Activated T-helper 17 cell treated with anti-CD3 and anti-CD28 coated beads, Interleukin-2, amount 50 U/mL, for 72 hours (primary cell): ENCODE measurements around the gene ASB6. TPM values are rescaled to one million over a fixed set of nuclear protein-coding genes. Genes with fewer than 3 reads are reported as not detected.
A peak's percentile ranks its signal among the peaks of the same experiment; 100 is the strongest.

Source experiments
- ATAC-seq: fragments of 150-1000 bp; cut with Tn5 transposase; replicated peaks from 2 replicates; pipeline ENCODE4 v1.10.0; 2021; ENCODE audit warnings: mild to moderate bottlenecking, moderate library complexity
- H3K27ac Mint-ChIP-seq: one replicate; pipeline ENCODE4 v1.8.0; 2022; ENCODE audit warnings: mixed read lengths
- H3K27me3 Mint-ChIP-seq: one replicate; pipeline ENCODE4 v1.8.0; 2022; ENCODE audit warnings: mixed read lengths
- H3K36me3 Mint-ChIP-seq: one replicate; pipeline ENCODE4 v1.8.0; 2022; ENCODE audit warnings: low read depth, mild to moderate bottlenecking, mixed read lengths
- H3K4me1 Mint-ChIP-seq: one replicate; pipeline ENCODE4 v1.8.0; 2022; ENCODE audit warnings: mixed read lengths
- H3K4me3 Mint-ChIP-seq: one replicate; pipeline ENCODE4 v1.8.0; 2022; ENCODE audit warnings: mild to moderate bottlenecking, mixed read lengths
- H3K9me3 Mint-ChIP-seq: one replicate; pipeline ENCODE4 v1.8.0; 2022; ENCODE audit warnings: mixed read lengths
- total RNA-seq, 2 donors: library from RNA; stranded (reverse); gene quantifications; one replicate each; pipeline ENCODE4 v1.2.3, GENCODE V29; 2022

ASB6 gene
- total RNA-seq, 2 donors from 2014 or later: 12.3 to 26.4 TPM

- Mint-ChIP-seq H3K36me3 (no peaks in the 10 kb centered on the region), H3K9me3 (no peaks in the 10 kb centered on the region), H3K4me3 (no peak overlapping the region), H3K27ac (no peak overlapping the region), H3K4me1 (no peaks in the 10 kb centered on the region), H3K27me3 (peaks cover 3% of the 10 kb centered on the region)
- ATAC-seq: peak; percentile 79
Observed at GRCh38 chr9:129656795-129657390, 14.9 kb upstream of the ASB6 start.

GRCh38 chr9:129655696-129656095 is 13.7 kb upstream of the ASB6 start:
- Mint-ChIP-seq H3K27me3 (no peaks in the 10 kb centered on the region), H3K27ac (no peak overlapping the region), H3K9me3 (no peaks in the 10 kb centered on the region), H3K4me1 (no peaks in the 10 kb centered on the region), H3K4me3 (no peak overlapping the region), H3K36me3 (no peaks in the 10 kb centered on the region)
- no peak for ATAC-seq

GRCh38 chr9:129655154-129655553 is 13.2 kb upstream of the ASB6 start:
- Mint-ChIP-seq H3K27ac (no peak overlapping the region), H3K9me3 (no peaks in the 10 kb centered on the region), H3K4me3 (no peak overlapping the region), H3K27me3 (no peaks in the 10 kb centered on the region), H3K36me3 (no peaks in the 10 kb centered on the region), H3K4me1 (no peaks in the 10 kb centered on the region)
- no peak for ATAC-seq

- ATAC-seq: no peak
- Mint-ChIP-seq H3K27ac (no peak overlapping the region), H3K4me3 (no peak overlapping the region), H3K4me1 (no peaks in the 10 kb centered on the region), H3K27me3 (no peaks in the 10 kb centered on the region), H3K36me3 (no peaks in the 10 kb centered on the region), H3K9me3 (no peaks in the 10 kb centered on the region)
Observed at GRCh38 chr9:129654554-129655040, 12.6 kb upstream of the ASB6 start.

GRCh38 chr9:129653823-129654553 is 12.0 kb upstream of the ASB6 start:
- no peaks in the 10 kb centered on the region for H3K4me1 Mint-ChIP-seq
- H3K9me3 Mint-ChIP-seq: no peaks in the 10 kb centered on the region
- no peaks in the 10 kb centered on the region for H3K36me3 Mint-ChIP-seq
- ATAC-seq: no peak
- no peaks in the 10 kb centered on the region for H3K27me3 Mint-ChIP-seq
- no peak overlapping the region for H3K4me3 Mint-ChIP-seq
- no peak overlapping the region for H3K27ac Mint-ChIP-seq

GRCh38 chr9:129650680-129651235 is 8.8 kb upstream of the ASB6 start:
- Mint-ChIP-seq H3K4me1 (peaks cover 6% of the 10 kb centered on the region), H3K36me3 (no peaks in the 10 kb centered on the region), H3K27ac (no peak overlapping the region), H3K4me3 (no peak overlapping the region), H3K27me3 (peaks cover 5% of the 10 kb centered on the region), H3K9me3 (no peaks in the 10 kb centered on the region)
- no peak for ATAC-seq

- Mint-ChIP-seq H3K27ac (peak overlapping the region; percentile 30), H3K9me3 (no peaks in the 10 kb centered on the region), H3K36me3 (no peaks in the 10 kb centered on the region), H3K4me1 (peaks cover 6% of the 10 kb centered on the region), H3K27me3 (peaks cover 5% of the 10 kb centered on the region), H3K4me3 (no peak overlapping the region)
- no peak for ATAC-seq
Observed at GRCh38 chr9:129649726-129650679, 8.1 kb upstream of the ASB6 start.

- Mint-ChIP-seq H3K4me1 (peaks cover 6% of the 10 kb centered on the region), H3K9me3 (no peaks in the 10 kb centered on the region), H3K27me3 (peaks cover 5% of the 10 kb centered on the region), H3K36me3 (no peaks in the 10 kb centered on the region), H3K4me3 (no peak overlapping the region), H3K27ac (no peak overlapping the region)
- ATAC-seq: no peak
Observed at GRCh38 chr9:129648764-129649115, 6.8 kb upstream of the ASB6 start.

GRCh38 chr9:129648092-129648763 is 6.3 kb upstream of the ASB6 start:
- Mint-ChIP-seq H3K36me3 (no peaks in the 10 kb centered on the region), H3K4me3 (no peak overlapping the region), H3K27me3 (peaks cover 5% of the 10 kb centered on the region), H3K27ac (no peak overlapping the region), H3K4me1 (peaks cover 6% of the 10 kb centered on the region), H3K9me3 (no peaks in the 10 kb centered on the region)
- ATAC-seq: no peak

- no peaks in the 10 kb centered on the region for H3K9me3 Mint-ChIP-seq
- no peak overlapping the region for H3K4me3 Mint-ChIP-seq
- H3K27me3 Mint-ChIP-seq: peaks cover 5% of the 10 kb centered on the region
- no peak for ATAC-seq
- peaks cover 6% of the 10 kb centered on the region for H3K4me1 Mint-ChIP-seq
- H3K36me3 Mint-ChIP-seq: no peaks in the 10 kb centered on the region
- no peak overlapping the region for H3K27ac Mint-ChIP-seq
Observed at GRCh38 chr9:129647635-129648034, 5.7 kb upstream of the ASB6 start.

- Mint-ChIP-seq H3K27me3 (peaks cover 5% of the 10 kb centered on the region), H3K27ac (no peak overlapping the region), H3K4me3 (no peak overlapping the region), H3K9me3 (no peaks in the 10 kb centered on the region), H3K4me1 (peaks cover 6% of the 10 kb centered on the region), H3K36me3 (no peaks in the 10 kb centered on the region)
- ATAC-seq: no peak
Observed at GRCh38 chr9:129646654-129647053, 4.7 kb upstream of the ASB6 start.

GRCh38 chr9:129646252-129646651 is 4.3 kb upstream of the ASB6 start:
- ATAC-seq: no peak
- no peak overlapping the region for H3K4me3 Mint-ChIP-seq
- peaks cover 7% of the 10 kb centered on the region for H3K4me1 Mint-ChIP-seq
- no peaks in the 10 kb centered on the region for H3K36me3 Mint-ChIP-seq
- H3K27ac Mint-ChIP-seq: no peak overlapping the region
- peaks cover 5% of the 10 kb centered on the region for H3K27me3 Mint-ChIP-seq
- H3K9me3 Mint-ChIP-seq: no peaks in the 10 kb centered on the region

GRCh38 chr9:129644902-129645301 is 3.0 kb upstream of the ASB6 start:
- Mint-ChIP-seq H3K9me3 (no peaks in the 10 kb centered on the region), H3K27ac (no peak overlapping the region), H3K27me3 (peaks cover 5% of the 10 kb centered on the region), H3K36me3 (no peaks in the 10 kb centered on the region), H3K4me1 (peaks cover 10% of the 10 kb centered on the region), H3K4me3 (no peak overlapping the region)
- no peak for ATAC-seq

GRCh38 chr9:129644365-129644764 is 2.4 kb upstream of the ASB6 start:
- Mint-ChIP-seq H3K9me3 (no peaks in the 10 kb centered on the region), H3K27ac (no peak overlapping the region), H3K4me3 (no peak overlapping the region), H3K27me3 (peaks cover 5% of the 10 kb centered on the region), H3K4me1 (peaks cover 10% of the 10 kb centered on the region), H3K36me3 (no peaks in the 10 kb centered on the region)
- no peak for ATAC-seq
